NCI-H524 treated with DMSO at 0.1 percent for 48 hours (cell line): ENCODE results near the gene LIPN.
"Not testable (repeated sequence)": the region's sequence is repeated elsewhere in the genome, so short reads cannot be mapped to it uniquely, and the experiment has no call there.

Experiments used
- DNase-seq: peaks from one replicate; lab custom pipeline; 2025; lab: John Stamatoyannopoulos, UW

LIPN gene

GRCh38 chr10:88759366-88760101 is at the start of gene LIPN:
TSS of gene LIPN (plus strand) at chr10:88760020. CDS start at chr10:88761406, 1,386 bp downstream.
- no peak for DNase-seq

GRCh38 chr10:88715517-88715916 is 44.3 kb upstream of the LIPN start:
- DNase-seq = no peak

GRCh38 chr10:88721392-88721791 is 38.4 kb upstream of the LIPN start:
- no peak for DNase-seq

- no peak for DNase-seq
These were observed 34.0 kb upstream of the LIPN start for GRCh38 chr10:88725798-88726197.

- no peak for DNase-seq
These were observed 31.6 kb upstream of the LIPN start for GRCh38 chr10:88728107-88728763.

- no peak for DNase-seq
These were observed 29.0 kb upstream of the LIPN start for GRCh38 chr10:88730864-88731263.

- no peak for DNase-seq
These were observed 28.5 kb upstream of the LIPN start for GRCh38 chr10:88731296-88731695.

GRCh38 chr10:88733215-88733614 is 26.6 kb upstream of the LIPN start:
- DNase-seq = no peak

- DNase-seq = no peak
These were observed 24.2 kb upstream of the LIPN start for GRCh38 chr10:88735661-88736060.

GRCh38 chr10:88741921-88742320 is 17.9 kb upstream of the LIPN start:
- not testable (repeated sequence) for DNase-seq

- DNase-seq = no peak
These were observed 17.4 kb upstream of the LIPN start for GRCh38 chr10:88742448-88742847.

- DNase-seq = no peak
These were observed 15.8 kb upstream of the LIPN start for GRCh38 chr10:88744002-88744401.

GRCh38 chr10:88745633-88746032 is 14.2 kb upstream of the LIPN start:
- DNase-seq = no peak

- no peak for DNase-seq
These were observed 5.5 kb upstream of the LIPN start for GRCh38 chr10:88754287-88754686.

- DNase-seq = no peak
These were observed 4.1 kb upstream of the LIPN start for GRCh38 chr10:88755753-88756152.

- no peak for DNase-seq
These were observed 3.2 kb upstream of the LIPN start for GRCh38 chr10:88756660-88757059.

- DNase-seq = no peak
These were observed 3.1 kb downstream of the LIPN start for GRCh38 chr10:88762906-88763305.

GRCh38 chr10:88763441-88763840 is 3.6 kb downstream of the LIPN start:
- DNase-seq = no peak

GRCh38 chr10:88764110-88764509 is 4.3 kb downstream of the LIPN start:
- no peak for DNase-seq

- no peak for DNase-seq
These were observed 6.0 kb downstream of the LIPN start for GRCh38 chr10:88765816-88766215.

GRCh38 chr10:88769384-88769783 is 9.6 kb downstream of the LIPN start:
- no peak for DNase-seq

GRCh38 chr10:88781206-88781605 is 21.4 kb downstream of the LIPN start:
- no peak for DNase-seq

GRCh38 chr10:88782222-88782621 is 22.4 kb downstream of the LIPN start:
- DNase-seq = no peak

- no peak for DNase-seq
These were observed 23.9 kb downstream of the LIPN start for GRCh38 chr10:88783724-88784123.
